GM12892 (cell line): ENCODE measurements around the gene TNS3.

Source experiments
- POLR2A ChIP-seq: IDR thresholded peaks from 2 replicates; pipeline ENCODE4 v1.6.1; 2011; ENCODE audit warnings: low read depth, low read length, control low read depth
- POLR2AphosphoS5 ChIP-seq: IDR thresholded peaks from 2 replicates; pipeline ENCODE4 v1.6.1; 2011; ENCODE audit warnings: low read depth, low read length, control low read depth
- TAF1 ChIP-seq: IDR thresholded peaks from 2 replicates; pipeline ENCODE4 v1.6.1; 2011; ENCODE audit warnings: low read depth, mild to moderate bottlenecking, control low read depth, low read length, borderline replicate concordance

- no peak for TF ChIP-seq POLR2A
- no peak for TF ChIP-seq POLR2AphosphoS5
- TF ChIP-seq TAF1: no peak
Observed at GRCh38 chr7:47293884-47294555, 287.9 kb downstream of the TNS3 start.
